ENCODE results near the gene ATP8B1.

GRCh38 chr18:57805117-57805516 is 2.0 kb upstream of the ATP8B1 start:
- no peak for TF ChIP-seq CTCF (conservative IDR thresholded peaks at IDR 0.05; ENCODE audit: low read depth in 2 of 2)
- no peak for TF ChIP-seq REST (IDR thresholded peaks at IDR 0.05; ENCODE audit: unreplicated experiment)
- TF ChIP-seq EZH2 (IDR thresholded peaks at IDR 0.05; ENCODE audit: low read depth, unreplicated experiment): no peak
- TF ChIP-seq JUNB (IDR thresholded peaks at IDR 0.05; ENCODE audit: unreplicated experiment): no peak
- no peak for TF ChIP-seq POLR2AphosphoS5 (IDR thresholded peaks at IDR 0.05; ENCODE audit: low read depth)
- TF ChIP-seq STAT1 (IDR thresholded peaks at IDR 0.05; ENCODE audit: unreplicated experiment): no peak
- no peak for TF ChIP-seq EZH2phosphoT487 (IDR thresholded peaks at IDR 0.05; ENCODE audit: unreplicated experiment)
- TF ChIP-seq ETS1 (IDR thresholded peaks at IDR 0.05): no peak
- no peak for TF ChIP-seq CREB1 (CRISPR knock-in tag; IDR thresholded peaks at IDR 0.05; ENCODE audit: low read depth)
- TF ChIP-seq ZNF331 (CRISPR knock-in tag; IDR thresholded peaks at IDR 0.05; ENCODE audit: low read depth): no peak
- TF ChIP-seq ZNF114 (CRISPR knock-in tag; IDR thresholded peaks at IDR 0.05): no peak
- no peak for TF ChIP-seq NANOG (IDR thresholded peaks at IDR 0.05; ENCODE audit: borderline replicate concordance)
- no peak for TF ChIP-seq ZNF462 (CRISPR knock-in tag; IDR thresholded peaks at IDR 0.05)
